ENCODE data around the gene ATP4B.

The ATP4B gene

DNA sequence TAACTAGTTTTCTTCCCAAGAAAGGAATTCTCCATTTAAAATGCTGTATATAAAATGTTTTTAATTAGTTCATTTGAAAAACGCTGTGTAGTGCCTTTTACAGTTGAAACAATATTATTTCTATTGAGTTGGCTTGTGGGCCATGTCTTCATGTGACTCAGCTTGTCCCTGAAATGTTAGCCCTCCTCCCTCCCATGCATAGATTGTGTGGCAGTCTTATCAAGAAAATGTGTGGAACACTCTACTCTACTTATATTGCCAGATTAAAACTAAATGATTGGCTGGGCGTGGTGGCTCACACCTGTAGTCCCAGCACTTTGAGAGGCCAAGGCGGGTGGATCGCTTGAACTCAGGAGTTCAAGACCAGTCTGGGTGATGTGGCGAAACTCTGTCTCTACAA is 40.0 kb downstream of the ATP4B start:
- no peak for TF ChIP-seq CTCF (IDR thresholded peaks at IDR 0.05; ENCODE audit: insufficient read depth, low read depth, low read length, missing control alignments)
- DNase-seq (ENCODE audit: low read depth) = no peak
- no peak overlapping the region for H3K4me3 ChIP-seq (ENCODE audit: low read length)

DNA sequence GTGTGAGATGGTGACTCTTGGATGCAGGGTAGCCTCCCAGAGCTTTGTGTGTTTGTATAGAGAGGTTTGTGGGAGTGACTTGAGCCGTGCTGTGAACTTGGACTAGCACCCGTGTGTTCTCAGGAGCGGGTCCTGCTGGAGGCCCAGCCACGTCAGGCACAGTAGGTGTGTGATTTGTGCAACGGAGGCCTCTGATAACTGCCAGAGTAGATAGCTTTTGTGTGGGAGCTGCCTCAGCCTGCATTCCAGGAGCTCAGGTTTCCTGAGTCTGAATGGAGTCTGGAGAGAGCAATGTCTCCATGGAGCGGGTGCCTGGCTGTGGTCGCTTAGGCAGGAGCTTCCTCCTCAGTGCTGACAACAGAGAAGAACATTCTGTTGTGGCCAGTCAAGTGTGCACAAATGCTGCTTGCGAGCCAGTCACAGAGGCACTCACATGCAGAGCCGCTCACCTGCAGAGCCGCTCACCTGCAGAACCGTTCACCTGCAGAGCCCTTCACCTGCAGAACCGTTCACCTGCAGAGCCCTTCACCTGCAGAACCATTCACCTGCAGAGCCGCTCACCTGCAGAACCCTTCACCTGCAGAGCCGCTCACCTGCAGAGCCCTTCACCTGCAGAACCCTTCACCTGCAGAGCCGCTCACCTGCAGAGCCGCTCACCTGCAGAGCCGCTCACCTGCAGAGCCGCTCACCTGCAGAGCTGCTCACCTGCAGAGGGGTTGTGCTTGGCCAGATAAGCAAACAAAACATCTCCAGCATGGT is 40.8 kb downstream of the ATP4B start:
- no peak overlapping the region for H3K4me3 ChIP-seq (ENCODE audit: low read length)
- DNase-seq (ENCODE audit: low read depth) = peak; percentile 26
- TF ChIP-seq CTCF (IDR thresholded peaks at IDR 0.05; ENCODE audit: insufficient read depth, low read depth, low read length, missing control alignments) = no peak

DNA sequence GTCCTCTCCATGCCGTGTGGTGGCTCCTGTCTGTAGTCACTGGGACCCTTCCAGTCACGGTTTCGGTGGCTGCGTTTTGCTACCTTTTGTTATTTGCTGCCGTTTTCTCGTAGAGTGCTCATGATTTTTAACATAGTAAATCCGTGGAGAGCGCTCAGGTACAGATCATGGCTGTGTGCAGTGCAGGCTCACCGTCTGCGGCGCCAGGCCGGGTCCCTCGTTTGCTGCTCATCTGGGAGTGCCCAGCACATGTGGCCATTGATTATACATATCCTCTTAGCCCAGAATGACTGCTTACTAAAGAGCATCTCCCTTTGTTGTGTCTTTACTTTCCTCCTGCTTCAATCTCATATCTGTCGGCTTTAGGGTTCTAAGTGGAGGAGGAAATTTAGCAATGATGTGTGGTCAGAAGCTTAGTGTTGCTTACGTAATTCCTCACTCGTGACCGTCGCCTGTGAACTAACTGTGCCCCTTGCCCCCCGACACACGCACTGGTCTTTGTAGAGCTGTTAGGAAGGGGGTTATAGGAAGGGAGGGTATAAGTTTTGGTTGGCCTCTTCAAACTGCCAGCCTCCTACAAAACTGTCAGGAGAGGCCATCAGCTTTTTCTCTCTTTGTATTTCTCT is 41.6 kb downstream of the ATP4B start:
- no peak for TF ChIP-seq CTCF (IDR thresholded peaks at IDR 0.05; ENCODE audit: insufficient read depth, low read depth, low read length, missing control alignments)
- no peak for DNase-seq (ENCODE audit: low read depth)

DNA sequence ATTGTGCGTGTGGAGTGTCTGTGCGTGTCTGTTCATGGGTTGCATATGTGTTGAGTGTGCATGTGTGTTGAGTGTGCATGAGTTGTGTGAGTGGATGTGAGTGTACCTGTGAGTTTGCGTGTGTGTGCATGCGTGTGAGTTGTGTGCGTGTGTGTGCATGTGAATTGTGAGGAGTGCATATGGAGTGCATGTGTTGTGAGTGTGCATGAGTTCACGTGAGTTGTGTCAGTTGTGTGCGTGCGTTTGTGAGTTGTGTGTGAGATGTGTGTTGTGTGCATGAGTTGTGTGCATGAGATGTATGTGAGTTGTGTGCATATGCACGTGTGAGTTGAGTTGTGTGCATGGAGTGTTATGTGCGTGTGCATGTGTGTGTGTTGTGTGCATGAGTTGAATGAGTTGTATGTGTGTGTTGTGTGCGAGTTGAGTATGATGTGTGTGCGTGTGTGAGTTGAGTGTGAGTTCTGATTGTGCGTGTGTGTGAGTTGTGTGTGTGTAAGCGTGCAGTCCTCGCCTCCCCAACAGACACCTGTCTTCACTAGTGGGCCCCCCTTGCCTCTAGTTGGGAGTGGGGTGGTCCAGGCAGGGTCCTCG is 44.1 kb downstream of the ATP4B start:
- no peak for DNase-seq (ENCODE audit: low read depth)
- H3K4me3 ChIP-seq (ENCODE audit: low read length) = no peak overlapping the region

More for the DNA sequence above, 41.6 kb downstream of the ATP4B start:
- H3K4me3 ChIP-seq (ENCODE audit: low read length) = no peak overlapping the region

GRCh38 chr13:113612607-113613006 is 45.4 kb downstream of the ATP4B start:
- DNase-seq (ENCODE audit: low read depth) = no peak
- H3K4me3 ChIP-seq (ENCODE audit: low read length) = no peak overlapping the region

More for the DNA sequence above, 44.1 kb downstream of the ATP4B start:
- no peak for TF ChIP-seq CTCF (IDR thresholded peaks at IDR 0.05; ENCODE audit: insufficient read depth, low read depth, low read length, missing control alignments)

DNA sequence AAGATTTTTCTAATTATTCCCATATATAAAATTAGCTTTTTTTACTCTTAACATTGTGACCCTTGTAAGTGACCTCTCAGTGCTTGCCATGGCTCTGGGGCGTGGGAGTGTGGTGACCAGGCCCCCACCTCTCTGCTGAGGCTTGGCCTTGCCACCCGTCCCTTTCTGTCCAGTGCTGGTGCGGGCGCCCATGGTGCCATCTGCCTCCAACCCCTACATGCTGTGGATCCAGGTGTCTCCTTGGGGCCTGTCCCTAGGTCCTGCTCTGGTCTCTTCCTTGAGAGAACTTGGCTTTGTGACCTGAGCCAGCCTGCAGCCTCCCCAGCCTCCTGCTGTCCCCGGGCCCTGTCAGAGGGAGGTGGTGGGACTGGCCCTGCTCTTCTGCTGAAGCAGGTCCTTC is 46.0 kb downstream of the ATP4B start:
- H3K4me3 ChIP-seq (ENCODE audit: low read length) = no peak overlapping the region
- no peak for TF ChIP-seq CTCF (IDR thresholded peaks at IDR 0.05; ENCODE audit: insufficient read depth, low read depth, low read length, missing control alignments)
- no peak for DNase-seq (ENCODE audit: low read depth)

More at GRCh38 chr13:113612607-113613006, 45.4 kb downstream of the ATP4B start:
- no peak for TF ChIP-seq CTCF (IDR thresholded peaks at IDR 0.05; ENCODE audit: insufficient read depth, low read depth, low read length, missing control alignments)

Data from epithelial cell of esophagus (primary cell).